ENCODE measurements around the gene OLFML2A.
"Not testable (repeated sequence)": the region's sequence is repeated elsewhere in the genome, so short reads cannot be mapped to it uniquely, and the experiment has no call there.

OLFML2A gene

GRCh38 chr9:124761196-124761595, 15.7 kb upstream of the OLFML2A start:
- DNase-seq (ENCODE audit: low read depth, low spot score) = no peak

- no peak for DNase-seq (ENCODE audit: low read depth, low spot score)
Measured at GRCh38 chr9:124761710-124762109, 15.2 kb upstream of the OLFML2A start.

- DNase-seq (ENCODE audit: low read depth, low spot score) = no peak
Measured at GRCh38 chr9:124762633-124763032, 14.3 kb upstream of the OLFML2A start.

- no peak for DNase-seq (ENCODE audit: low read depth, low spot score)
Measured at GRCh38 chr9:124764774-124765438, 12.0 kb upstream of the OLFML2A start.

- no peak for DNase-seq (ENCODE audit: low read depth, low spot score)
Measured at GRCh38 chr9:124765439-124765835, 11.5 kb upstream of the OLFML2A start.

- DNase-seq (ENCODE audit: low read depth, low spot score) = no peak
Measured at GRCh38 chr9:124766326-124766725, 10.6 kb upstream of the OLFML2A start.

- no peak for DNase-seq (ENCODE audit: low read depth, low spot score)
Measured at GRCh38 chr9:124766815-124767554, 9.9 kb upstream of the OLFML2A start.

- no peak for DNase-seq (ENCODE audit: low read depth, low spot score)
Measured at GRCh38 chr9:124767821-124768220, 9.1 kb upstream of the OLFML2A start.

- no peak for DNase-seq (ENCODE audit: low read depth, low spot score)
Measured at GRCh38 chr9:124768334-124768733, 8.6 kb upstream of the OLFML2A start.

GRCh38 chr9:124768750-124769548, 8.0 kb upstream of the OLFML2A start:
- DNase-seq (ENCODE audit: low read depth, low spot score) = no peak

GRCh38 chr9:124769549-124770358, 7.2 kb upstream of the OLFML2A start:
- no peak for DNase-seq (ENCODE audit: low read depth, low spot score)

GRCh38 chr9:124770359-124771020, 6.4 kb upstream of the OLFML2A start:
- no peak for DNase-seq (ENCODE audit: low read depth, low spot score)

GRCh38 chr9:124771021-124771866, 5.7 kb upstream of the OLFML2A start, which contains the start of gene NR6A1:
TSS of gene NR6A1 (minus strand) at chr9:124771311.
- peak; percentile 90 for DNase-seq (ENCODE audit: low read depth, low spot score)

GRCh38 chr9:124771867-124772679, 4.9 kb upstream of the OLFML2A start:
- DNase-seq (ENCODE audit: low read depth, low spot score) = no peak

GRCh38 chr9:124772877-124773276, 4.1 kb upstream of the OLFML2A start:
- DNase-seq (ENCODE audit: low read depth, low spot score) = not testable (repeated sequence)

- DNase-seq (ENCODE audit: low read depth, low spot score) = no peak
Measured at GRCh38 chr9:124773473-124774128, 3.3 kb upstream of the OLFML2A start.

GRCh38 chr9:124774129-124774978, 2.6 kb upstream of the OLFML2A start:
- peak; percentile 50 for DNase-seq (ENCODE audit: low read depth, low spot score)

- no peak for DNase-seq (ENCODE audit: low read depth, low spot score)
Measured at GRCh38 chr9:124776618-124776953, 347 bp upstream of the OLFML2A start.

All from brain pericyte (primary cell).